K562 (cell line): ENCODE measurements around the gene GPR3. TPM values are rescaled to one million over a fixed set of nuclear protein-coding genes. Genes with fewer than 3 reads are reported as not detected.

Source experiments
- COPS2 ChIP-seq: fragments of 450-650 bp; conservative IDR thresholded peaks from 2 replicates; pipeline ENCODE4 v1.6.1; 2016; ENCODE audit warnings: mild to moderate bottlenecking, moderate library complexity
- CREM ChIP-seq: IDR thresholded peaks from 2 replicates; pipeline ENCODE4 v1.6.1; 2014; ENCODE audit warnings: antibody characterized with exemption, low read depth
- FOXJ3 ChIP-seq: sonication (generic); formaldehyde crosslinking; IDR thresholded peaks from 2 replicates; pipeline ENCODE4 v1.4.0; 2020; ENCODE audit warnings: mild to moderate bottlenecking, missing genetic modification reagents
- HDAC8 ChIP-seq: fragments of 450-650 bp; IDR thresholded peaks from 2 replicates; pipeline ENCODE4 v1.6.1; 2016; ENCODE audit warnings: mild to moderate bottlenecking, missing genetic modification characterization, moderate library complexity, missing compliant biosample characterization
- JUN ChIP-seq, 2 experiments: sonication (generic) in 1 of 2; formaldehyde crosslinking in 1 of 2; IDR thresholded peaks; 2 replicates each; pipeline versions ENCODE4 v1.6.1 to v1.8.0; 2012 to 2022; ENCODE audit warnings: borderline replicate concordance in 2 of 2, mild to moderate bottlenecking in 2 of 2, improper control_type of control experiment in 1 of 2, low read depth in 1 of 2, low read length in 1 of 2, missing genetic modification reagents in 1 of 2
- KLF16 ChIP-seq: IDR thresholded peaks from 2 replicates; pipeline ENCODE4 v1.6.1; 2016; ENCODE audit warnings: antibody characterized with exemption
- MBD2 ChIP-seq: sonication (generic); IDR thresholded peaks from 2 replicates; pipeline ENCODE4 v1.6.1; 2016; ENCODE audit warnings: low read depth, borderline replicate concordance
- NR2C2 ChIP-seq, 2 experiments: fragments of 200-800 bp in 1 of 2; sonication (Bioruptor generic) in 1 of 2; sonication (generic) in 1 of 2; formaldehyde crosslinking in 1 of 2; IDR thresholded peaks; 2 replicates each; pipeline versions ENCODE4 v1.6.1 to v1.8.0; 2016 to 2022; ENCODE audit warnings: mild to moderate bottlenecking in 1 of 2, missing compliant biosample characterization in 1 of 2, missing genetic modification characterization in 1 of 2, missing genetic modification reagents in 1 of 2
- SRSF9 ChIP-seq: fragments of 200-400 bp; formaldehyde crosslinking; IDR thresholded peaks from 2 replicates; pipeline ENCODE4 v1.6.1; 2017; ENCODE audit warnings: low read depth, low read length, borderline replicate concordance
- STAG1 ChIP-seq: sonication (generic); formaldehyde crosslinking; IDR thresholded peaks from 2 replicates; pipeline ENCODE4 v1.5.0; 2020; ENCODE audit warnings: missing genetic modification reagents, borderline replicate concordance
- XRCC5 ChIP-seq: fragments of 200-400 bp; formaldehyde crosslinking; IDR thresholded peaks from 2 replicates; pipeline ENCODE4 v1.6.1; 2017; ENCODE audit warnings: low read depth, mild to moderate bottlenecking, low read length
- ZNF140 ChIP-seq: fragments of 250-450 bp; sonication (Bioruptor Pico); IDR thresholded peaks from 2 replicates; pipeline ENCODE4 v1.8.0; 2021; ENCODE audit warnings: moderate library complexity, mild to moderate bottlenecking, inconsistent platforms
- ZNF589 ChIP-seq: fragments of 200-800 bp; sonication (Bioruptor generic); IDR thresholded peaks from 2 replicates; pipeline ENCODE4 v1.6.1; 2016; ENCODE audit warnings: low read depth, missing genetic modification characterization, missing compliant biosample characterization
- polyA plus RNA-seq, 8 experiments: library from polyadenylated mRNA; depleted of rRNA in 4 of 8; stranded (reverse) in 5 of 8; unstranded in 3 of 8; fragments of >200 nt; fragmentation: Nextera tagmentation in 2 of 8; fragmentation: Illumina TruSeq in 1 of 8; extraction: Ambion mirVana in 2 of 8; extraction: Trizol in 1 of 8; gene quantifications; 2 replicates each; pipeline versions ENCODE4 v1.2.1 to v1.2.3, GENCODE V29; 2011 to 2014; ENCODE audit warnings: inconsistent platforms in 1 of 8, missing spikeins in 1 of 8
- total RNA-seq, 7 experiments: library from RNA; depleted of rRNA in 6 of 7; stranded (reverse); fragments of >200 nt in 6 of 7; fragmentation: Illumina TruSeq in 2 of 7; extraction: Trizol in 2 of 7; gene quantifications; 2 replicates each; pipeline versions ENCODE4 v1.2.1 to v1.2.3, GENCODE V29; 2011 to 2021; ENCODE audit warnings: low replicate concordance in 1 of 7
- TF ChIP-seq, protein P1 (sequence below): fragments of 450-650 bp; IDR thresholded peaks from 2 replicates; pipeline ENCODE4 v1.6.1; 2016; ENCODE audit warnings: mild to moderate bottlenecking
- TF ChIP-seq, protein P2 (sequence below): sonication (generic); formaldehyde crosslinking; IDR thresholded peaks from 2 replicates; pipeline ENCODE4 v1.9.0; 2022; ENCODE audit warnings: mild to moderate bottlenecking, missing genetic modification reagents
- TF ChIP-seq, protein P3 (sequence below): sonication (generic); formaldehyde crosslinking; IDR thresholded peaks from 2 replicates; pipeline ENCODE4 v1.8.0; 2022; ENCODE audit warnings: missing genetic modification reagents, mild to moderate bottlenecking, borderline replicate concordance
- TF ChIP-seq, protein P4 (sequence below): fragments of 450-650 bp; IDR thresholded peaks from 2 replicates; pipeline ENCODE4 v1.7.1; 2018; ENCODE audit warnings: mild to moderate bottlenecking, low read depth; ENCODE audit not compliant: partially characterized antibody

GPR3 gene
- total and polyA plus RNA-seq, 9 of the 15 experiments (the other 6 are each of a cell fraction or from before 2014, with no cell fraction given), result 0.24 to 11.5 (median 3.7) TPM

DNA sequence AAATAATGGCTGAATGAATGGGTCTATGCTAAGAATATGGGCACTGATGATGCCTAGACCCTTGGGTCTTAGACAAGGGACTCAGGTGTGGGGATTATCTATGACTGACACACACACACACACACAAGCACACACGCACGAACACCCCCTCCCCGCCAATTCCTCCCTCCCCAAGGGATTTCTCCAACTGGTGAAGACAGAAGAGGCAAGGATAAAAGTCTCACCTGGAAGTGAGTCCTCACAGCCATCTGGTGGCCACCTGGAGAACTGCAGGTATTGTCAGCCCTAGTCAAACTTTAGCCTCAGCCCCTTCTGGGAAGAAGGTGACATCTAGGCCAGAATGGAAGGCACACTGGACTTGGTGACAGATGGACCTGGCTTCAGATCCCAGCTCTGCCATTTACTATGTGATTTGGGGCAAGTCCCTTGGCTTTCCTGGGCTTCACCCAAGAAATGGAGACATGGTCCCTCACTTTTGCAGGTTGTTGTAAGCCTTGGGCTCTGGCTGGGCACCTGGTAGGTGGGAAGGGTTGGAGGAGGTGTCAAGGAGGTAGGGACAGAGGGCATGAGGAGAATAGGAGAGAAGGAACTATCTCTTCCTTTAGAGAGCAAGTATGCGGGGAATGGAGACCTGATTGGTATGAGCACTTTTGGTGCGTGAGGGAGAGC, 4.0 kb upstream of the GPR3 start (continued):
- TF ChIP-seq ZNF589 (CRISPR knock-in tag), result no peak
- no peak for TF ChIP-seq SRSF9
- TF ChIP-seq, protein P1, sequence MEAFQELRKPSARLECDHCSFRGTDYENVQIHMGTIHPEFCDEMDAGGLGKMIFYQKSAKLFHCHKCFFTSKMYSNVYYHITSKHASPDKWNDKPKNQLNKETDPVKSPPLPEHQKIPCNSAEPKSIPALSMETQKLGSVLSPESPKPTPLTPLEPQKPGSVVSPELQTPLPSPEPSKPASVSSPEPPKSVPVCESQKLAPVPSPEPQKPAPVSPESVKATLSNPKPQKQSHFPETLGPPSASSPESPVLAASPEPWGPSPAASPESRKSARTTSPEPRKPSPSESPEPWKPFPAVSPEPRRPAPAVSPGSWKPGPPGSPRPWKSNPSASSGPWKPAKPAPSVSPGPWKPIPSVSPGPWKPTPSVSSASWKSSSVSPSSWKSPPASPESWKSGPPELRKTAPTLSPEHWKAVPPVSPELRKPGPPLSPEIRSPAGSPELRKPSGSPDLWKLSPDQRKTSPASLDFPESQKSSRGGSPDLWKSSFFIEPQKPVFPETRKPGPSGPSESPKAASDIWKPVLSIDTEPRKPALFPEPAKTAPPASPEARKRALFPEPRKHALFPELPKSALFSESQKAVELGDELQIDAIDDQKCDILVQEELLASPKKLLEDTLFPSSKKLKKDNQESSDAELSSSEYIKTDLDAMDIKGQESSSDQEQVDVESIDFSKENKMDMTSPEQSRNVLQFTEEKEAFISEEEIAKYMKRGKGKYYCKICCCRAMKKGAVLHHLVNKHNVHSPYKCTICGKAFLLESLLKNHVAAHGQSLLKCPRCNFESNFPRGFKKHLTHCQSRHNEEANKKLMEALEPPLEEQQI, result no peak
- TF ChIP-seq, protein P2, sequence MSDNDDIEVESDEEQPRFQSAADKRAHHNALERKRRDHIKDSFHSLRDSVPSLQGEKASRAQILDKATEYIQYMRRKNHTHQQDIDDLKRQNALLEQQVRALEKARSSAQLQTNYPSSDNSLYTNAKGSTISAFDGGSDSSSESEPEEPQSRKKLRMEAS, result 0 out of 2 replicates have a peak, but pooled peaks have one; percentile 31
- TF ChIP-seq COPS2, result no peak
- TF ChIP-seq FOXJ3 (CRISPR knock-in tag), result no peak
- no peak for TF ChIP-seq MBD2
- no peak for TF ChIP-seq ZNF140
- TF ChIP-seq, protein P3, sequence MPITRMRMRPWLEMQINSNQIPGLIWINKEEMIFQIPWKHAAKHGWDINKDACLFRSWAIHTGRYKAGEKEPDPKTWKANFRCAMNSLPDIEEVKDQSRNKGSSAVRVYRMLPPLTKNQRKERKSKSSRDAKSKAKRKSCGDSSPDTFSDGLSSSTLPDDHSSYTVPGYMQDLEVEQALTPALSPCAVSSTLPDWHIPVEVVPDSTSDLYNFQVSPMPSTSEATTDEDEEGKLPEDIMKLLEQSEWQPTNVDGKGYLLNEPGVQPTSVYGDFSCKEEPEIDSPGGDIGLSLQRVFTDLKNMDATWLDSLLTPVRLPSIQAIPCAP, result no peak
- TF ChIP-seq CREM, result peak; percentile 19; the same call in 1 of the 2 replicates
- TF ChIP-seq HDAC8 (tag), result no peak
- peak; percentile 68; the same call in 1 of the 2 replicates for TF ChIP-seq STAG1 (CRISPR knock-in tag)
- peak; percentile 57; the same call in 1 of the 2 replicates for TF ChIP-seq XRCC5
- 0 out of 2 replicates have a peak, but pooled peaks have one; percentile 48 for TF ChIP-seq NR2C2 (CRISPR knock-in tag; IDR thresholded peaks at IDR 0.05)
- no peak for TF ChIP-seq NR2C2 (tag; IDR thresholded peaks at IDR 0.05)
- TF ChIP-seq JUN (IDR thresholded peaks at IDR 0.05; ENCODE audit: borderline replicate concordance, low read depth, low read length), result no peak
- 0 out of 2 replicates have a peak, but pooled peaks have one; percentile 72 for TF ChIP-seq JUN (CRISPR knock-in tag; IDR thresholded peaks at IDR 0.05; ENCODE audit: borderline replicate concordance)
- TF ChIP-seq, protein P4, sequence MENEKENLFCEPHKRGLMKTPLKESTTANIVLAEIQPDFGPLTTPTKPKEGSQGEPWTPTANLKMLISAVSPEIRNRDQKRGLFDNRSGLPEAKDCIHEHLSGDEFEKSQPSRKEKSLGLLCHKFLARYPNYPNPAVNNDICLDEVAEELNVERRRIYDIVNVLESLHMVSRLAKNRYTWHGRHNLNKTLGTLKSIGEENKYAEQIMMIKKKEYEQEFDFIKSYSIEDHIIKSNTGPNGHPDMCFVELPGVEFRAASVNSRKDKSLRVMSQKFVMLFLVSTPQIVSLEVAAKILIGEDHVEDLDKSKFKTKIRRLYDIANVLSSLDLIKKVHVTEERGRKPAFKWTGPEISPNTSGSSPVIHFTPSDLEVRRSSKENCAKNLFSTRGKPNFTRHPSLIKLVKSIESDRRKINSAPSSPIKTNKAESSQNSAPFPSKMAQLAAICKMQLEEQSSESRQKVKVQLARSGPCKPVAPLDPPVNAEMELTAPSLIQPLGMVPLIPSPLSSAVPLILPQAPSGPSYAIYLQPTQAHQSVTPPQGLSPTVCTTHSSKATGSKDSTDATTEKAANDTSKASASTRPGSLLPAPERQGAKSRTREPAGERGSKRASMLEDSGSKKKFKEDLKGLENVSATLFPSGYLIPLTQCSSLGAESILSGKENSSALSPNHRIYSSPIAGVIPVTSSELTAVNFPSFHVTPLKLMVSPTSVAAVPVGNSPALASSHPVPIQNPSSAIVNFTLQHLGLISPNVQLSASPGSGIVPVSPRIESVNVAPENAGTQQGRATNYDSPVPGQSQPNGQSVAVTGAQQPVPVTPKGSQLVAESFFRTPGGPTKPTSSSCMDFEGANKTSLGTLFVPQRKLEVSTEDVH, result no peak
- 0 out of 2 replicates have a peak, but pooled peaks have one; percentile 34 for TF ChIP-seq KLF16
